ENCODE data around the gene NR1D1.
"Not testable (repeated sequence)": the region's sequence is repeated elsewhere in the genome, so short reads cannot be mapped to it uniquely, and the experiment has no call there.

Gene NR1D1
- total RNA-seq: 46.9 reads per million, percentile 67 among the genes with 10 or more reads in this experiment

DNA sequence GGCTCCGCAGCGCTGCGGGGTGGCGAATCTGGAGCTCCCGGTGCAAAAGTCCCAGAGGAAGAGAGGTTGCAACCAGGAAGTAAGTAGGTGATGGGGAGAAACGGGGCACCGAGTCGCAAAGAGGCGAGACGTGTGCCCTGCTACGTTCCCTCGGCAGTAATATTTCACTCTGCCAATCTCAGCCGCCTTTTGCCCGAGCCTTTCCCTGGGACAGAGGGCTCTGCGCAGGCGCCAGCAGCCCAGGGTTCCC is at the start of gene NR1D1:
Gene NR1D1, minus strand, starts transcription at position 171 of the 250 bp plus-strand sequence. CDS start 495 bp downstream, outside the sequence.
- peak; percentile 14 for DNase-seq

DNA sequence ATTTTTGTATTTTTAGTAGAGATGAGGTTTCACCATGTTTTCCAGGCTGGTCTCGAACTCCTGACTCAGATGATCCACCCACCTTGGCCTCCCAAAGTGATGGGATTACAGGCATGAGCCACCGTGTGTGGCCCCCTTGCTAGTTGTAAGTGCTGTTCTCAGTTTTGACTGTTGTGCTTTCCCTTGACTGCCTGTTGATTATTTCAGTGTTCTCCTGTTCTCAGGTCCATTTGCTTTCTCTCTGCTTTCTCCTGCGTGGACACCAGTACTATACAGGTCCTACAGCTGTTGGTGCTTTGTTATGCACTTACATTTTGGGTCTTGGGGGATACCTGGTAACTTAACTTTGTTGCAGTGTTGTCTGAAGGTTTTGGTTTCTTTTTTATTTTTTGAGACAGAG is 48.1 kb upstream of the NR1D1 start:
- no peak for DNase-seq

DNA sequence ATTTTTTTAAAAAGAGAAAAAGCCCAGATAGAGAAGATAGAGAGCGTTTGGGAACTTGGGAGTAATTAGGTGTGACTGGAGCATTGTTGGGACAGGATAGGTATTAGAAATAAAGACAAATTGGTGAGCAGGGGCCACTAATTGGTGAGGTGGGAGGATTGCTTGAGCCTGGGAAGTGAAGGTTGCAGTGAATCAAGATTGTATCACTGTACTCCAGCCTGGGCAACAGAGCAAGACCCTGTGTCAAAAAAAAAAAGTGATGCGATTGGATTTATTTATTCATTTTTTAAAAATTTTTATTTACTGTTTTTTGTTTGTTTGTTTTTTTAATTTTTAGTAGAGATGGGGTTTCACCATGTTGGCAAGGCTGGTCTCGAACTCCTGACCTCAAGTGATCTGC is 45.1 kb upstream of the NR1D1 start:
- no peak for DNase-seq

DNA sequence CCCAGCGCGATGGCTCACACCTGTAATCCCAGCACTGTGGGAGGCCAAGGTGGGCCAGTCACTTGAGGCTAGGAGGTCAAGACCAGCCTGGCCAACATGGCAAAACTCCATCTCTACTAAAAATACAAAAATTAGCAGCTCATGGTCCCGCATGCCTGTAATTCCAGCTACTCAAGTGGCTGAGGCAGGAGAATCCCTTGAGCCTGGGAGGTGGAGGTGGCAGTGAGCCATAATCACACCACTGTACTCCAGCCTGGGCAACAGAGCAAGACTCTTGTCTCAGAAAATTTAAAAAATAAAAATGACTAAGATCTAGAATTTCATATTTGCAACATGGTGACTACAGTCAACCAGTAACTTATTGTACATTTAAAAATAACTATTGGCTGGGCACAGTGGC is 42.8 kb upstream of the NR1D1 start:
- not testable (repeated sequence) for DNase-seq

DNA sequence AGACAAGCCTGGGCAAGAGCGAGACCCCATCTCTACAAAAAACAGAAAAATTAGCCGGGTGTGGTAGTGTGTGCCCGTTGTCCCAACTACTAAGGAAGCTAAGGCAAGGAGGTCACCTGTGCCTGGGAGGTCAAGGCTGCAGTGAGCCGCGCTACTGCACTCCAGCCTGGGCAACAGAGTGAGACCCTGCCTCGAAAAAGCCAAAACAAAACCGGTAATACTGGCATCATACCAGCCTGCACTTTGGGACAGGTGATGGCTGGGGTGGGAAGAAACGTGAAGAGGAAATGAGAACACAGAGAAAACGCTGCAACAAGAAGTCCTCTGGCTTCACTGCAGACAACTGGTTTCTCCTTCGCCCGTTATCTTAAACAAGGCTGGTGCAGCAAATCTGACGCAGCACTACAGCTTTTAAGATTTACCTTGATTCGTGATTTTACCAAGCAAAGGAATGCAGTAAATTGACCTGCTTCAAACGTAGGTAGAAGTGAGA is 39.2 kb upstream of the NR1D1 start:
- no peak for DNase-seq

DNA sequence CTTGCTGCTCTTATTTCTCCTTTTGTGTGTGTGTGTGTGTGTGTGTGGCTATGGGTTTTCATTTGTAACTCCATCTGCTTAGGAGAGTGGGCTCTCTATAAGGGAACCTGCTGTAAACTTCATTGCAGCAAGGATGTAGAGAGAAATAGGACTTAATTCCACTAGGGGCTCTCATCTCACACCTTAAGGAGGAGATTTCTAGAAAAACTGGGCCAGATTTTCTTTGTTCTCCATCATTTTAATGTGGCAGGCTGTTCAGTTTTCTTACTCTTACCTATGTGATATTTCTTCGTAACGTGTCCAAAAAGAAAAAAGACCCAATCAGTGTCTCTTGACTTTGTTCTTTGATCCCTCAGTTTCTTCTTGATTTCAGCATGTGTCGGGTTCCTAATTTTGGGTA is 35.4 kb upstream of the NR1D1 start:
- DNase-seq: no peak

DNA sequence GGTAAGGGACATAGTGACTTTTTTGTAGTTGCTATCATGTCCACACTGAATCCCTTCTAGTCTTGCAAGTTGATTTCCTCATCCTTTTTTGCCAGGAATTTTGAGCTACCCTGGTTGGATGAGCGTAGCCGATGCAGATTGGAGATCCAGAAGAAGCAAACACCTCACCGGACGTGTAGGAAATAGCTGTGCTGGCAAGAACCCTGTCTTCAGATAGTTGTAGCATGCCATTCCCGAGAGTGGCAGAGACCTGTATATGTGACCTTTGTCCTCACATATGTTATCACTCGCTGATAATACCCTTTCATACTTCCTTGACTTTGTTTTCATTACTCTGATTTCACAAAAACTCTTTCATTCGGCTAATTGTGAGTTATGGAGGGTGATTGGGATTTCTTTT is 33.8 kb upstream of the NR1D1 start:
- no peak for DNase-seq

DNA sequence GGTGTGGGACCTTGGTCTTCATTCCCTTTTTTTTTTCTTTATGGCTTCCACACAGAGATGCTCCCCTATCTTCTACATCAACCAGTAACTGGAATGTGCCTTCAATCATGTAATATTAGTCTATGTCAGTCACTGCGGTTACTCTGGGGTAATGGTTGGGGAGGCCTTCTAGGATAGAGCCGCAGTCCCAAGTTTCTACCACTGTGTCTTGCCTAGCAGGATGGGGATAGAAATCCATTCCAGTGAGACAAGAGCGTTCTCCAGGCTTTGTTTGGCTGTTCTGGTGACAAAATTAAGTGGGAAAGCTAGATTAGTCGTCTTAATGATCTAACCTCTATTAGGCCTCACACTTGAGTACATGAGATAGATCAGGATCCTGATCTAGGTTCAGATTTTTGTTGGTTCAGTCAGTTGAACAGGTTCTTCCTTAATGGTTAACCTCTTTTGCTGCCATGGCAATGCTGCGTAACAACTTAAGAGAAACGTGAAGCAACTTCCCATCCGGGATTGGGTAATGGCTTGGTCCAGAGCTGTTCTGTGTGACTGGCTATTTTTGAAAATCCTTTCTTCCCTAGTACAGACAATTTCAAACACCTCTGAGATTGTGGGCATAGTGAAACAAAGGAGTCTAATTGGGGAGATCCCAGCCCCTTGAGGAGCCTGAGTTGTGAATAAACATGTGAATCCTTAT is 30.1 kb upstream of the NR1D1 start:
- no peak for DNase-seq

DNA sequence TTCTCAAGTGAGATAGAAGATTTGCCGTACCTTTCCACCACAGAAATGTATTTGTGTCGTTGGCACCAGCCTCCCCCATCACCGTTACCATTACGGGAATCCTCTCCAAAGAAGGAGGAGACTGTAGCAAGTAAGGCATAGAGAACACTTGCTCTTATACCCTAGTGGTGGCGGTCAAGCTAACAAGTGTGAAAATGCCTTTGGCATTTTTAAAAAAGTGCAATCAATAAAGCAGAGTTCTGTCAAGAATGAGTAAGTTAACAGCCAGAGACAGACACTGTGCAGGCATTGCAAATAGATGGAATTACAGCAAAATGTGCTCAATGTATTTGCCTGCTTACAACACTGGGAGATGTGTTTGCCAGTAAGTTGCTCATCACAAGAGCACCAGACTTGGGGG is 29.1 kb upstream of the NR1D1 start:
- DNase-seq: no peak

DNA sequence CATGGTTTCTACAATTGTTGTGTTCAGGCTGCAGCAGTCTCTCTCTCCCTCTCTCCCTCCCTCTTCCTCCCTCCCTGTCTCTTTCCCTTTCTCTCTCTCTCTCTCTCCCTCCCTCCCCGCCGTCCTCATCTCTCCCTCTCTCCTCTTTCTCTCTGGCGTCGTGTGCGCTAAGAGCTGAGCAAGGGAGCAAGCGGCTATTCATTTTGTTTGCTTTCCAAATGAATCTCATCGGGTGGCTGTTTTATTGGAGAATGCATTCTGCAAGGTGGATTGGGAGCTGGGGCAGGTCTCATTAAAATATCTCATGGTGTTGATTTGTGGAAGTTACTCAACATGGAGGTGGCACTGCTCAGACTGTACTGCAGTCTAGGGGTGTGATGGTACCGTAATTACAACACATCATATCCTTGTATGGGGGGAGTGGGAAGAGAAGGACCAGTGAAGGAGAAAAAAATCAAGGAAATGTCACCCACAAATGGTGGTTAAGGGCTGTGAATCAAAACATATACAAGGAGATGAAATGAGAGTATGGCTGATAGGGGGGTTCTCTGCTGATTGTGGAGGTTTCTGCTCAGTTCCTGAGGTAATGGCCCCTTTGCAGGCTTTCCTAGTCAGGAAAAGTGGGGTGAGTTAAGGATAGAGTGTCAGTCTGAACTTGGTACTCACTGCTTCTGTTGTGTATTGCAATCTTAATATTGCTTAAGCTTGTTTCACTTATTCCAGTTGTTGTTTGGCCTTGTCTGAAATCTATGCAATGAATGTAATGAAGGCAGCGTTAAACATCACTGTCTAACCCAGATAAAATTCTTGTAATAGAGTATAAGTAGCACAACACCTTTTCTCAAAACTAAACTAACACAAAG is 24.1 kb upstream of the NR1D1 start:
- no peak for DNase-seq

DNA sequence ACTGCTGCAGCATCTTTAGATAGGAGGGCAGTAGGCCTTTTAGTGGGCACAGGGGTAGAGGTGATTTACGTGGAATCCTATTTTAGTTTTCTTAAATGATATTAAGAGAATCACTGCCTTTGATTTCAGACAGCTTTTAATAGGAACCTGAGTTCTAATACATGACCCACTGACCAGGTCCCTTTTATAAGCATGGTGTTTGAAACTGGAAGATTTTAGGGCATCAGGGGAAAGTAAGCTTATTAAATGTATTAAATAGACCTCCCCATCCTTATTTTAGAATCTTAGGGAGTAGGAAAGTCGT is 23.4 kb upstream of the NR1D1 start:
- no peak for DNase-seq

DNA sequence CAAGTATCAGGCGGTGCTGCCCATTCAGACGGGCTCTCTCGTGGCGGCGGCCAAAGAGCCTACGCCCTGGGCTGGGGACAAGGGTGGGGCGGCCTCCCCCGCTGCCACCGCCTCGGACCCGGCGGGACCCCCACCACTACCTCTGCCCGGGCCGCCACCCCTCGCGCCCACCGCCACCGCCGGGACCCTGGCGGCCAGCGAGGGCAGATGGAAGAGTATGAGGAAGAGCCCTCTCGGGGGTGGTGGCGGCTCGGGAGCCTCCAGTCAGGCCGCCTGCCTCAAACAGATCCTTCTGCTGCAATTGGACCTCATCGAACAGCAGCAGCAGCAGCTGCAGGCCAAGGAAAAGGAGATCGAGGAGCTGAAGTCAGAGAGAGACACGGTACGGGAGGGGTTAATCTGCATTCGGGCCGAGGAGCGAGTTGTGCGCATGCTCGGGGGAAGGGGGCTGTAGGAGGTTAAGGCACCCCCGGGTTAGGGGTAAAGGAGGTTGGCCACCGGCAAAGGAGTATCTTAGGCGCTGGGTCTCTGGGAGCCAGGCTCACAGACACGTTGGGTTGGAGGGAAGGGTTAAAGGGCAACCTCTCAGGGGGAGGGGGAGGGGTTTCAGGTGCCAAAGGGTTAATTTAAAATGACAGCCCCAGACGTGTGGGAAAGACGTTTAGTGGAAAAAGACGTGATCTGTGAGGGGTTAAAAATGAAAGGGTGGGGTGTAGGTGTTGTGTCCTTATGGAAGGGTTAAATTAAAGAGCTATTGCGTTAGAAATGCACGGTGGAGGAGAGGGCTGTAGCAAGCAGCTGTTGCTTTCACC is 22.8 kb upstream of the NR1D1 start:
- DNase-seq: peak; percentile 39

DNA sequence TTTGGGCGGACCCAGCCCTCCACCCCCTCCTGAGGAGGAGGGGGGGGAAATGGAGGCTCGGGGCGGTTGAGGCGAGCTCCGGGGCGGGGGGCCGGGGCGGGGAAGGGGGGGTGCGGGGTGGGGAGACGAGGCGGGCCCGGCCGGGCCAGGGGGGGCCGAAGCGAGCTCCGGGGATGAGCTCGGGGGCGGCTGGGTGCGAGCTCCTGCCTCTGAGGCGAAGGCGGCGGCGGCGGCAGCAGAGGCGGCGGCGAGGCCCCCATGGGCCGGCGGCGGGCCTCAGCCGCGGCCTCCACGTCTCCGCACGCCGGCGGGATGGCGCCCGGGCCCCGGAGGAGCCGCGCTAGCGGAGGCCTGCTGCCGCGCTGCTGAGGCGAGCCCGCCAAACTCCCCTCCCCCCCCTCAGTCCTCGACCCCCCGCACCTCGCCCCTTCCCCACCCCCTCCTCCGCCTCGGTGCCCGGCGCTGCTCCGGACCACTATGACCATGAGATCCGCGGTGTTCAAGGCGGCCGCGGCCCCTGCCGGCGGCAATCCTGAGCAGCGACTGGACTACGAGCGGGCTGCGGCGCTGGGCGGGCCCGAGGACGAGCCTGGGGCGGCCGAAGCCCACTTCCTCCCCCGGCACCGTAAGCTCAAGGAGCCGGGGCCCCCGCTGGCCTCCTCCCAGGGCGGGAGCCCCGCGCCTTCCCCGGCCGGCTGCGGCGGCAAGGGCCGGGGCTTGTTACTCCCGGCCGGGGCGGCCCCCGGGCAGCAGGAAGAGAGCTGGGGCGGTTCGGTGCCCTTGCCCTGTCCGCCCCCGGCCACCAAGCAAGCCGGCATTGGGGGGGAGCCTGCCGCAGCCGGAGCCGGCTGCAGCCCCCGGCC is 22.0 kb upstream of the NR1D1 start:
- DNase-seq: peak; percentile 44

DNA sequence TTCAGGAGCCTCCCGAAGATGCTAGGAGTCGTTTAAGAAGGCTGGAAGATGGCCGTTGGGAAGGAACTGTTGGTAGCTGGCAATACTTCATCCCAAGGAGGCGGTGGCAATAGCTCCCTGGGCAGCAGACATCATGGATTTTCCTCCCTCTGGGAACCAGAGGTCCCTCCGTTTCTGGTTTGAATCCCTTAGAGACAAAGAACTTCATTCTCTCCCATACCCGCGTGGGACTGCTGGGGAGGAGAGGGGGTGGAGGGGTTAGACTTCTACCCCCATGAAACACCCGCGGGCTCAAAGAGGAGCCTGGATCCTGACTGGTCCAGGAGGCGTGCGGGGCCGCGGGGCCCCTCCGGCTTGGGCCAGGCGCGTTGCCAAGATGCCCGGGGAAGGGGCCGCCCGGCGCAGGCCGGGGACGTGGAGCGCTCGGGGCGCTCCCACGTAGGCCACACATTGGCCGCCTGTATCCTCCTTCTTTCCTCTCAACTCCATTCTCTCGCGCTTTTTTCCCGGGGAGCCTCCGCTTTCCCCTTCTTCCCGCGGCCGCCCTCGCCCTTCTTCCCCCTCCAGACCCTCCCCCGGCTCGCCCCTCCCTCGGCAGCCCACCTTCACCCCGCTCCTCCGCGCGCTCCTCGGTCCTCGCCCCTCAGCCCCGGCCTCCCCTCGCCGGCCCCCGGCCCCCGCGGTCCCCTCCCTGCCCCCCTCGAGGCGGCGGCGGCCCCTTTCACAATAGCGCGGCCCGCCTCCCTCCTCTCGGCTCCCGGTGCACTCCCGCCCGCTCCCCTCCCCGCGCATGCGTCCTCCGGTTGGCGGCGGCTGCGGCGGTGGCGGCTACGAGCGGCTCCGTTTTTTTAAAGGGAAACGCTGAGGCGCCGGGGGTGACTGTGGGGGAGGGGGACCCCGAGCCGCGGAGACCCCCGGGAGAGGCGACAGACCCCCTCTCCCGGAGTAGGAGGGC is 21.1 kb upstream of the NR1D1 start, which contains the start of gene MSL1:
Gene MSL1, plus strand, starts transcription at position 791 of the 955 bp plus-strand sequence. CDS start 642 bp downstream, outside the sequence.
- DNase-seq: peak; percentile 82

DNA sequence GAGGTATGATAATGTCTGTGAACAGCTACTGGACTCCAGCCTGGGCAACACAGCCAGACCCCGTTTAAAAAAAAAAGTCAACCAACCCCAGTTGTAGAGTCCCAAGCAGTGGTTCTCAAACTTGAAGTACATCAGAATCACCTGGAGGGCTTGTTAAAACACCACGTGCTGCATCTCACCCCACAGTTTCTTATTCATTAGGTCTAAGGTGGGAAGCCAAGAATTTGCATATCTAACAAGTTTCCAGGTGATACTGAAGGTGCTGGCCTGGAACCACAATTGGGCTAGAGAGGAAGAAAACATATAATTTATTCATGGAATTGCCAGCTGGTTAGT is 14.7 kb upstream of the NR1D1 start:
- DNase-seq: no peak

DNA sequence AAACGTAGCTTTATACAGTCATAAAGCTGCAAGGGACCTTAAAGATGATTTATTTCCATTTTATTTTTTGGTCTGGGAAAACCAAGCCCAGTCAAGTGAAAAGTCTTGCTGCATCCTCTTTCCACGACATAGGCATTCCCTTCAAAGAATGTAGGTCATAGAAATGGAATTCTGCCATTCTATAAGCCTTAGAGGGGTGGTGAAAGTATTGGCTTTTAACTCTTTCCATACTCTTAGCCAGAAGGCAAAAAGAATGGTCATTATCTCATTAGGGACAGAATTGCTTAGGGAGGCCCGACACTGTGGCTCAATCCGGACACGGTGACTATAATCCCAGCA is 13.5 kb upstream of the NR1D1 start:
- DNase-seq: no peak

DNA sequence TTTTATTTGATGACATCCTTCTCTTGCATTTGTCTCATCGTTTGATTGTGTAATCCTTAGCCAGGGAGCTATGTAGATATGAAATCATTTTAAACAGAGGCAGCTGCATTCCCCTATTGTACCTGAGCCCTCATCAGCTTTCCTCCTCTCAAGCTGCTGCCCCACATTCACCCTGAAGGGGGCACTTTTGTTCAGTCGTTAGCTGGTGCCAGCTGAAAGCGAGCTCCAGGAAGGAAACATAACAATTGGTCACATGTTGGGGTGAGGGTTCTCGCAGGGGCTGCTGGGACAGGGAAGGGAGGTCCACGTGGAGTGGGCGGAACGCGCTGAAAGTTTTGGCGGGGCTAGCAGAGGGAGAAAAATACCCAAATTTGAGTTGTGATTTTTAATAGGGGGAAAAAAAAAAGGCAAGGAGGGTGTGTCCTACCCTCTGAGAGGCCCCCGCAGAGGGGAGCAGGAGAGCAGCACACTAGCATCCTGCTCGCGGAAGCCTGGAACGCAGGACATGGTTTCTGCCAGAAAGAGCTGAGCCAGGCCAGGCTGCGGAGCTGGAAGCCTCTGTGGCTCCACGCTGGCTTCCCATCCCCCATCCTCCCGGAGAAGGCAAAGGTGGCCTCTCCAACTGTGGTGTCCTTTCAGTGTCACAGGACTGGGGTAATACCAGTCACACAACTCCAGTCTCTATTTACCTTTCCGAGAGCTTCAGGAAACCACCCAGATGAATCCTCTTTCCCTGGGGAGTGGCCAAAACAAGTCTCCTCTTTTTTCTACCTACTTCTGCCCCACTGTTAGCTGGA is 12.9 kb upstream of the NR1D1 start:
- peak; percentile 89 for DNase-seq

DNA sequence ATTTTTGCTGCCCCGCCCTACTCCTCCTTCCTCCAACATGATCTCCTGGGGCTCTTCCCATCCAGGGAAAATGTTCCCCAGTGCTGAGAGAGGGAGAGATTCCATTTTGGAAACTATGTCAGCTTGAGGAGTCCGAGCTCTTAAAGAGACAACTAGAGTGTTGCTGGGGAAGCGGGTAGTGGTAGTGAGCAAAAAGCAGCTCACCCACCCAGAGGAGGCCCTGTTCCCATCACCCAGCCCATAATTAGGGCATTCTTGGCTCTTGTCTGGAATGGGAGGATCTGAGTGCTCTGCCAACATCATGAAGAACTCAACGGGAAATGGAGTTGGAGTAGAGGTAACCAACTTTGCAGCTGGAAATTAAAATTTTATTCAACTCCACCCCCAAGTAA is 12.3 kb upstream of the NR1D1 start:
- DNase-seq: no peak

DNA sequence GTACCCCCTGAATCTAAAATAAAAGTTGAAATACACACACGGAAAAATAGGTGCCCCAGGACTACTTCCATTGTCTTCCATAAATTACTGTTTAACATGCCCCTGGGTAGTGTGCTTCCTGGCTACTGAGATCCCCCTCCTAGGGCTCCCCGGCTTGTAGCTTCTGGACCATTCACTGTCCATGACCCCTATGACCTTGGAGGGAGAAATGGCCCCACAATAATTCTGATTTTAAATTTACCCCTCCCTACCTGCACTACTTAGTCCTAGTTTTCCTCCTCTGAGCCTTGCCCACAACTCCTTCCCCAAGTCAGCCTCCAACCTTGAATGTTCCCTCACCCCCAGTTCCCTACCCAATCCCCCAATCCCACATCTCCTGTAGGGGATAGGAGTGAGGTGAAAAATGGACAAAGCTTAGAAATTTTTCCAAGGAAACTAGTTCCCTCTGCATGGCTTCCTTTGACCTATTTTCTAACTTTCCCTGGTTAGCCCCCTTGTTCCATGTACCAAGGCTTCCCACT is 11.9 kb upstream of the NR1D1 start:
- DNase-seq: no peak

All from effector CD4-positive, alpha-beta T cell (primary cell).